Measurements from ENCODE around the gene ZNF507.
"Not testable (repeated sequence)": the region's sequence is repeated elsewhere in the genome, so short reads cannot be mapped to it uniquely, and the experiment has no call there.

Gene ZNF507

DNA sequence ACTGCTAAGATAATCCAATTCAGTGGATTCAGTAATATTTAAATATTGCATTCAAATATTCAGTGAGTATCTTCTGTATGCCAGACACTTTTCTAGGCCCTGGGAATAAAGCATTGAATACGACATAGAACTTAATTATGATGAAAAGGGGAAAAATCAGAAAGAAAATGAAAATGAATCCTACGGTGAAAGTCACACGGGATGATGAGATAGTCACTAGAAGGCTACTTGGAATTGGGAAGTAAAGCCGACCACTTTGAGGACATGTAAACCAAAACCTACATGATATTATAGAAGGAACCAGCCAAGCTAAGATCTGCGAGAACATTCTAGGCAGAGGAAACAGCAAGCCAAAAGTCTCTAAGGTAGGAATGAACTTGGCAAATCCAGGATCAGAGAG lies 70.3 kb downstream of the ZNF507 start:
- no peak for DNase-seq

GRCh38 chr19:32416749-32417456 lies 71.5 kb downstream of the ZNF507 start:
- no peak for DNase-seq

DNA sequence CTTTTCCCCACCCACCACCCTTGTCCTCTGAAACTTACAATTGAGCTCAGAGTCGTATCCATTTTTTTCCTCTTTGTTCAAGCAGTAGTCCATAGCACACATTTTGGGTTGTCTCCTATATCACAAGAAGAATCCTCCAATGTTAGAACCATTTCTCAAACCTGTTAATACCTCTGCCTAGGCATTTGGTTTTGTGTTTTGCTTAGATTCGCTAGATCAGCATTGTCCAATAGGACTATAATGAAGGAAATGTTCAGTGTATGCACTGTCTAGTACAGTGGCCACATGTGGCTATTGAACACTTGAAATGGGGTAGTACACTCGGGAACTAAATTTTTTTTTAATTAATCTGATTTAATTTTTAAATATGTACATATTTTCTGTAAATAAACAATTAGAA lies 72.7 kb downstream of the ZNF507 start:
- DNase-seq: no peak

GRCh38 chr19:32421589-32422361 lies 76.4 kb downstream of the ZNF507 start:
- DNase-seq: peak; percentile 4

DNA sequence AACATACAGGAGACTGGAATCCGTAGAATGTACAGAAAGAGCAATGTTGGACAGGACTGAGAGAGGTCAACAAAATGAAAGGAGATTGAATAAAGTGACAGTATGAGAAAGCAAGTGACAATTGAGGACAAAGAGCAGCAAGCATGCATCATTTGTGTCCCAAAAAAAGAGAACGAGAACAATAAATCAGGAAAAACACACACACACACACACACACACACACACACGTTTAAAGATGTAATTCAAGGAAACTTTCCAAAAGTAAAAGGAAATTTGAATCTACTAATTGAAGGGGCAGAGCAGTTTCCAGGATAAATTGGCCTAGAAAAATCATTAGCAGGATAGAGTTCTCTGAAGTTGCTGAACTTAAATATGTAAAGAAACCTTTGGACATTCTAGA lies 77.0 kb downstream of the ZNF507 start:
- DNase-seq: no peak

GRCh38 chr19:32423944-32424343 lies 78.5 kb downstream of the ZNF507 start:
- not testable (repeated sequence) for DNase-seq

- DNase-seq: no peak
Measured at GRCh38 chr19:32427536-32427935, 82.1 kb downstream of the ZNF507 start.

DNA sequence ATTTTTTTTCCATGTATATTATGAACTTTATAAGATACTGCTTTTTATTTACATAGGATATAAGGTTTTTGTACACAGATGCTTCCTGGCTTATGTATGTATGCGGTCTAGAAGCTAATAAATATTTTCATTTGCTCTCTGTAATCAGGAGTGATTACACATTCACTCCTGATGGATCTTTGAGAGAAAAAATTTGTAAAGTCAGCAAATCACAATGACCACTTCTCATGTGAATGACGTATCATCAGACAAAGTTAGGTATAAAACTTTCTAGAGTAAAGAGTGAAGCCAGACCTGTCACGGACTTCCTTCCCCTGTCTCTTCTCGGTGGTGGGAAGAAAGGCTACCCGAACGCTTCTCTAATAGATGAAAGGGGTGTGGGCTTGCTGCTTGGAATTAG lies 91.3 kb downstream of the ZNF507 start:
- DNase-seq: no peak

DNA sequence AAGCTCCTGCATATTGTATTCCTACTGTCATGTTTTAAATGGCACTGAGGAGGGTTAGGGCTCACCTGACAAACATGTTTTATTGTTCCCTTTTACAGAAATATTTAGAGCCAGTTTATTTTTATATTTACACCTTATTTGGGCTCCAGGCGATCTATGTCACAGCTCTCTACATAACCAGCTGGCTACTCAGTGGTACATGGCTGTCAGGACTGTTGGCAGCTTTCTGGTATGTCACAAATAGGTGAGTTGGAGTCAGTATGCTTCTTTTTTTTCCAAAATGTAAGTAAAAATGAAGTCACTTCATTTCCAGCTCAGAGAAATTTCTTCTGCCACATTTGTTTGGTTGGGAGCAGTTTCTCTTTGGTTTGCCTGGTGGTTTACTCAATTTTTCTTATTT lies 91.7 kb downstream of the ZNF507 start:
- DNase-seq: no peak

Measured in CD4-positive, alpha-beta T cell treated with Interferon gamma for 1 hour (primary cell).